ENCODE measurements around the gene ECSIT. TPM values are rescaled to one million over a fixed set of nuclear protein-coding genes. Genes with fewer than 3 reads are reported as not detected.

ECSIT gene
- total RNA-seq, 1 experiment from 2014 or later = 52.8 TPM

- ChIA-PET CTCF (interaction anchor here (0.6 kb wide), 1 partner anchor 1450 kb away, joined by 3 read pairs; no protein-coding TSS in a partner anchor), RAD21 (ENCODE audit: low non-redundant PET in 1 of 2, low total read pairs in 2 of 2, uncharacterized antibody in 2 of 2, unreplicated experiment in 2 of 2) (no interaction called here), POLR2A (no interaction called here)
- peaks cover 4 to 15% of the 10 kb centered on the region in 2 experiments for H3K4me1 ChIP-seq (ENCODE audit: control insufficient read depth in 1 of 2, insufficient read depth in 2 of 2, low read length in 2 of 2)
- ATAC-seq (peak; percentile 99), DNase-seq (ENCODE audit: low read depth, low spot score) (peak; percentile 81)
- H3K4me3 ChIP-seq (replicated peaks in 1 of 2; ENCODE audit: low read depth in 1 of 2, low read length in 2 of 2) = no peak overlapping the region
- peak overlapping the region; percentile 45 for H3K4me2 ChIP-seq (ENCODE audit: low read length)
- no TSS peak for BruUV-seq (replicated peaks)
- no peaks in the 10 kb centered on the region for H3K9me3 ChIP-seq (ENCODE audit: control insufficient read depth in 1 of 2, insufficient read depth in 1 of 2, low read depth in 1 of 2, low read length in 2 of 2)
- H3K9me2 ChIP-seq (ENCODE audit: insufficient read depth) = no peaks in the 10 kb centered on the region
- H3K27me3 ChIP-seq (ENCODE audit: insufficient read depth, low read length) = no peaks in the 10 kb centered on the region
- peak overlapping the region; percentile 38 for H3K9ac ChIP-seq (ENCODE audit: low read length)
- H3K27ac ChIP-seq (ENCODE audit: low read depth, low read length) = peak overlapping the region; percentile 42
- peaks cover 0 to 5% of the 10 kb centered on the region in 2 experiments; a peak in 1 of 4 replicates for H3K36me3 ChIP-seq (ENCODE audit: control insufficient read depth in 1 of 2, insufficient read depth in 2 of 2, low read length in 2 of 2)
- no peaks in the 10 kb centered on the region for H4K20me1 ChIP-seq (ENCODE audit: insufficient read depth)
- no peaks in the 10 kb centered on the region for H3K79me2 ChIP-seq (ENCODE audit: insufficient read depth, low read length)
- H2AFZ ChIP-seq (ENCODE audit: low read depth, low read length, poor library complexity, severe bottlenecking) = no peak overlapping the region
- intact Hi-C loops (cut with micrococcal nuclease) = loop anchor here (1.0 kb wide), 1 partner anchor 91 kb away; no protein-coding TSS in a partner anchor
- TF ChIP-seq, protein P1, sequence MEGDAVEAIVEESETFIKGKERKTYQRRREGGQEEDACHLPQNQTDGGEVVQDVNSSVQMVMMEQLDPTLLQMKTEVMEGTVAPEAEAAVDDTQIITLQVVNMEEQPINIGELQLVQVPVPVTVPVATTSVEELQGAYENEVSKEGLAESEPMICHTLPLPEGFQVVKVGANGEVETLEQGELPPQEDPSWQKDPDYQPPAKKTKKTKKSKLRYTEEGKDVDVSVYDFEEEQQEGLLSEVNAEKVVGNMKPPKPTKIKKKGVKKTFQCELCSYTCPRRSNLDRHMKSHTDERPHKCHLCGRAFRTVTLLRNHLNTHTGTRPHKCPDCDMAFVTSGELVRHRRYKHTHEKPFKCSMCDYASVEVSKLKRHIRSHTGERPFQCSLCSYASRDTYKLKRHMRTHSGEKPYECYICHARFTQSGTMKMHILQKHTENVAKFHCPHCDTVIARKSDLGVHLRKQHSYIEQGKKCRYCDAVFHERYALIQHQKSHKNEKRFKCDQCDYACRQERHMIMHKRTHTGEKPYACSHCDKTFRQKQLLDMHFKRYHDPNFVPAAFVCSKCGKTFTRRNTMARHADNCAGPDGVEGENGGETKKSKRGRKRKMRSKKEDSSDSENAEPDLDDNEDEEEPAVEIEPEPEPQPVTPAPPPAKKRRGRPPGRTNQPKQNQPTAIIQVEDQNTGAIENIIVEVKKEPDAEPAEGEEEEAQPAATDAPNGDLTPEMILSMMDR (IDR thresholded peaks at IDR 0.05 in 2 of 3, conservative IDR thresholded peaks at IDR 0.05 in 1 of 3; ENCODE audit: borderline replicate concordance in 1 of 3, insufficient read depth in 1 of 3, low read depth in 2 of 3, low read length in 2 of 3) = peak; percentile 86 to 97 (median 94)
- no peak for TF ChIP-seq CEBPB (IDR thresholded peaks at IDR 0.05; ENCODE audit: low read depth)
- TF ChIP-seq SIN3A (IDR thresholded peaks at IDR 0.05; ENCODE audit: low read depth) = no peak
- peak; percentile 82 for TF ChIP-seq RAD21 (IDR thresholded peaks at IDR 0.05; ENCODE audit: low read depth)
- TF ChIP-seq YY1 (IDR thresholded peaks at IDR 0.05; ENCODE audit: extremely low read depth, insufficient replicate concordance, low read depth, low read length) = peak; percentile 30
- no peak for TF ChIP-seq ZBTB33 (IDR thresholded peaks at IDR 0.05; ENCODE audit: extremely low read depth, insufficient replicate concordance, low read length)
- no peak for TF ChIP-seq SP1 (IDR thresholded peaks at IDR 0.05; ENCODE audit: low read depth)
Measured at GRCh38 chr19:11496391-11497163, 32.4 kb downstream of the ECSIT start.
